ENCODE results near the gene SPSB3.

- TF ChIP-seq CTCF (IDR thresholded peaks at IDR 0.05; ENCODE audit: low read depth, low read length, poor library complexity, severe bottlenecking) (no peak), EZH2phosphoT487 (IDR thresholded peaks at IDR 0.05; ENCODE audit: borderline replicate concordance, low read length) (no peak)
Observed at GRCh38 chr16:1826691-1827573, 44.6 kb upstream of the SPSB3 start, which contains the start of the genes FAHD1 and HAGH.

Data from DOHH2 (cell line).